Activated CD4-positive, CD25-positive, alpha-beta regulatory T cell treated with anti-CD3 and anti-CD28 coated beads, Interleukin-2, amount 50 U/mL, for 24 hours (primary cell): ENCODE measurements around the gene PCSK2.

Experiments used
- ATAC-seq, 2 donors: fragments of 150-1000 bp; cut with Tn5 transposase; one replicate each; pipeline ENCODE4 v1.10.0; 2021; ENCODE audit warnings: mild to moderate bottlenecking in 1 of 2, moderate library complexity in 1 of 2

PCSK2 gene

DNA sequence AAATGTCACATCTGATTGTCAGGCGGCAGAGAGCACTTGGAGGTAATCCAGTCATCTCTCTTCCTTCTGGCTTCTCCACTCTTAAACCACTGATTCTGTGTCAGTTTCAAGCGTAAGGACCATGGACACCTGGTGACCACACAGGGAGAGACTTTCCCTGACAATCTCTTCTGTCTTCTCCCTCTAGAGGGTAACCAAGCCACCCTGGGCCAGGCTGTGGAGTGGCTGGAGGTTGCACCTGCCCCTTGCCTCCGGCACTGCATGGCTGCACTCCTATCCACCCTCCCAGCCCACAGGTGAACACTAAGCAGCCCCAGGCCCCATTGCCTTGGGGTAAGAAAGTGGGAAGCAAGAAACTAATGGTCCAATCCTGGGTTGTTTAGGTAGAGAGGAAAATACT, 225.6 kb downstream of the PCSK2 start:
- ATAC-seq, result no peak

GRCh38 chr20:17453592-17453991, 226.8 kb downstream of the PCSK2 start:
- ATAC-seq, result no peak

DNA sequence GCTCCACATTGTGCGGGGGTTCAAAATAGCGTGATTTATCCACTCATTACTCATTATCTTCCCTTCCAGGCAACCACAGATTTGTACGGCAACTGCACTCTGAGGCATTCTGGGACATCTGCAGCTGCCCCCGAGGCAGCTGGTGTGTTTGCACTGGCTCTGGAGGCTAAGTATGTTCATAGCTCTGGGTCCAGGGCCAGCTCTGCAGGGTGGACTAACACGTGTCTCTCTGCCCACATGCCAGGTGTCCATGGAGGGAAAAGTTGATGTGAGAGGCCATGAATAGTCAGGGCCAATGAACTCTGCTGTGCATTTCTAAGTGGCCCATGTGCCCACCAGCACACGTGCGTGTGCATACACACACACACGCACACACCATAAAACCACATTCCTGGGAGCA, 229.4 kb downstream of the PCSK2 start:
- ATAC-seq, result no peak

DNA sequence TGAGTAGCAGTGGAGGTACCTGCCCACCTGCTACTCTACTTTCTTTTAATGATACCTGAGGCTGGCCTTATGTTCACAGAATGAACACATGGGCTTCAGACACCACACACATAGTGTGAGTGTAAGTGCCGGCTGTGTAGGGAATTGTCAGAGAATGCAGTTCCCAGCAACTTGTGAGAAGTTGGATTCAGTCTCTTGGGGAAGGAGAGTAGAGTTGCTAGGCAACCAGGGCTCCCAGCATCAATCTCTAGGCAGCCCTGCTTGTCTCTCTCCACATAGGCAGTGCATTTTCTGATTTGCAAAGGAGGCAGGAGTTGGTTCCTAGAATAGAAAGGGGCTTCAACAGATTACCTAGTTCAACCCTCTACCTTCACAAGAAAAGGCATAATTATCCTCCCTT, 230.2 kb downstream of the PCSK2 start:
- ATAC-seq, result no peak

- no peak for ATAC-seq
Measured at GRCh38 chr20:17457588-17458190, 230.8 kb downstream of the PCSK2 start.

DNA sequence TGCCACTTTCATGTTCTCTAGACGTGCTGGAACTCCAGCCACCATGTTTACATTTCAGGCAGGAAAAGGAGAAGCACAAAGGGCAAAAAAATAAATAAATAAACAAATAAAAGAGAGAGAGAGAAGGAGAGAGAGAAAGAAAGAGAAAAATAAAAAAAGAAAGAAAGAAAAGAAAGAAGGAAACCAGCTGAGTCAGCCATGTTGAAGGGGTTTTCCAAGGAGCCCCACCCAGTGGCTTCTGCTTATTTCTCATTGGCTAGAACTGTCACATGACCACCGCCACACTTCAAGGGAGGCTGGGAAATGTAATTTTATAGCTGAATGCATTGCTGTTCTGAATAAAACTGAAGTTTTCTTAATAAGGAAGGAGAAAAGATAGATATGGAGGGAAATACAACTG, 233.3 kb downstream of the PCSK2 start:
- ATAC-seq, result no peak

DNA sequence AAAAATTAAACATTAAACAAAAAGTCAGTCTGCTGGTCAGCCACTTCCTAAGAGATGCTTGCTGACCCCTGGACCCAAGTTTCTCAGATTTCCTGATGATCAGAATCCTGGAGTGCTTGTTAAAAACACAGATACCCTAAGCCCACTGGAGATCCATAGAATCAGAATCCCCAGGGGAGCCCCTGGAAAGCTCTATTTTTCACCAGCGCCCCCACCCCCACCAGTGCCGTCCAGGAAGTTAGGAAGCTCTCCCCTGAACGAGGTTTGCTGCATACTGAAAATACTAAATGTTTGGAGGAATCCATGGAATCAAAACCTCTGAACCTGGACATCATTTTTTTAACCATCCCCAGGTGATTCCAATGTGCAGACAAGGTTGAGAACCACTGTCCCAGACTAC, 235.1 kb downstream of the PCSK2 start:
- ATAC-seq, result no peak

GRCh38 chr20:17463711-17464110, 236.9 kb downstream of the PCSK2 start:
- no peak for ATAC-seq

DNA sequence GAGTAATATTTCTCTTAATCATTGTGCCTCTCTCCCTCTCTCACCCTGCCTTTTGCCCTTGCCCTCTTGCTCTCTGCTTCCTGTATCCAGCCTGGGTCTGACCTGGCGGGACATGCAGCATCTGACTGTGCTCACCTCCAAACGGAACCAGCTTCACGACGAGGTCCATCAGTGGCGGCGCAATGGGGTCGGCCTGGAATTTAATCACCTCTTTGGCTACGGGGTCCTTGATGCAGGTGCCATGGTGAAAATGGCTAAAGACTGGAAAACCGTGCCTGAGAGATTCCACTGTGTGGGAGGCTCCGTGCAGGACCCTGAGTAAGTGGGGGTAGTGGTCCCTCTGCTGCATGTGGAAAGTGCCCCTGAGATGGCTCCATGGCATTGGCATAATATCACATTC, 238.4 kb downstream of the PCSK2 start:
- ATAC-seq, result no peak

DNA sequence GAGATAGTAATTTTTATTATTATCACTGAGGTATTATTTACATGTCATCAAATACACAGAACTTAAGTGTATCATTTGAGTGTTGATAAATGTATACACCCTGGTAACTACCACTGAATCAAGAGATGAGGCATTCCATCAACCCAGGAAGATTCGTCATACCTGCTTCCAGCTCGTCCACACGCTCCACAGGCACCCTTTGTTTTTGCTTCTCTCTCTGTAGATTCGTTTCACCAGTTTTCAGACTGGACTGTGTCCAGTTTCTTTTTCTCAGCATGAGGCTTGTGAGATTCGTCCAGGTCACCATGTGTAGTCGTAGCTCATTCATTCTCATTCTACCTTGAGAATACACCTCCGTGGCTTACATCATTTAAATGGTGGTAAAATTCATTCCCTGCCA, 239.8 kb downstream of the PCSK2 start:
- no peak for ATAC-seq

DNA sequence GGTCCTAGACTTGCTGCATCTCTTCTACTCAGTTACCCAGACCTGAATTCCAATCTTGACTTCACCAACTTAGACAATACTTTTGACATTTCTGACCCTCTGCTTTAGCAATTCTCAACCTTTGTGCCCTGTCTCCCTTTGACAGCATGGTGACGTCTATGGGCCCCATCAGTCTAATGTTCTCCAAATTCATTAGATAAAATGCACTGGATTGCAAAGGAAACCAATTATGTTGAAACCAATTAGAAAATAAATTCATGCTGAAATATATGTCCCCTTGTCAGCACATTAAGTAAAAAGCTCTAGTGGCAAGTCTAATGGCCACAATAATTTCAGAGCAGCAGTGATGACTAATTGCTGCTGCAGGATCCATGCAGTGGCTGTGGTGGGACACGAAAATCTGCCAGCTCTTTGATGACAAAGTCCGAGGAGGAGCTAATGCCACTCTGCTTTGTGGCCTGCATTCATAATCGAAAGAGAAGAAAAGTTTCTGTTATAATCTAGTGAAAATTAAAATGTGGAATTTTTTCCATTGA, 240.3 kb downstream of the PCSK2 start:
- ATAC-seq, result no peak

DNA sequence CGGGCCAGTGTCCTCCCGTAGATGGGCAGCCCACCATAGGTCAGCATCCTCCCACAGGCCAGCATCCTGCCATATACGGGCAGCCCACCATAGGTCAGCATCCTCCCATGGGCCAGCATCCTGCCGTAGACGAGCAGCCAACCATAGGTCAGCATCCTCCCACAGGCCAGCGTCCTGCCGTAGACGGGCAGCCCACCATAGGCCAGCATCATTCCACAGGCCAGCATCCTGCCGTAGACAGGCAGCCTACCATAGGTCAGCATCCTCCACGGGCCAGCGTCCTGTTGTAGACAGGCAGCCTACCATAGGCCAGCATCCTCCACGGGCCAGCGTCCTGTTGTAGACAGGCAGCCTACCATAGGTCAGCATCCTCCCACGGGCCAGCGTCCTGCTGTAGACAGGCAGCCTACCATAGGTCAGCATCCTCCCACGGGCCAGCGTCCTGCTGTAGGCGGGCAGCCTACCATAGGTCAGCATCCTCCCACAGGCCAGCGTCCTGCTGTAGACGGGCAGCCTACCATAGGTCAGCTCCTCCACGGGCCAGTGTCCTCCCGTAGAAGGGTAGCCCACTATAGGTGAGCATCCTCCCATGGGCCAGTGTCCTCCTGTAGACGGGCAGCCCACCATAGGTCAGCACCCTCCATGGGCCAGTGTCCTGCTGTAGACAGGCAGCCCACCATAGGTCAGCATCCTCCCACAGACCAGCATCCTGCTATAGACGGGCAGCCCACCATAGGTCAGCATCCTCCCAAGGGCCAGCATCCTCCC, 241.4 kb downstream of the PCSK2 start:
- ATAC-seq, result no peak

GRCh38 chr20:17469246-17470030, 242.6 kb downstream of the PCSK2 start:
- no peak for ATAC-seq

DNA sequence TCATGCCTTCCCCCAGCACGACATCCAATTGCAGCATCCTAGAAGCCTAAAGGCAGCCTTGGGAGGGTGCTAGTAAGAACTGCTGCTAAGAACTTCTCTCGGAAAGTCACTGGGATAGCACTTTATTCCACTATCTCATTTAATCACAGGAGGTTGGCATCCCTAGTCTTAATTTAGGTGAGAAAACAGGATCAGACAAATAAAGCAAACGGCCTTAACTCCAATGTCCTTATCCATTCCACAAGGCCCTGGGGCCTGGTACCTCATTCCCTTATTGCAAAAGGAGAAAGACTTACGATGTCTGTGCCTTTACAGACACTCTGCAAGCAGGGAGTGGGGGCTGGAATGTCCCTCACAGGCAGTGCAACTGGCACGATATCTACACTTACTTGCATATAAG, 243.7 kb downstream of the PCSK2 start:
- ATAC-seq, result no peak

GRCh38 chr20:17470973-17471372, 244.1 kb downstream of the PCSK2 start:
- ATAC-seq, result no peak

DNA sequence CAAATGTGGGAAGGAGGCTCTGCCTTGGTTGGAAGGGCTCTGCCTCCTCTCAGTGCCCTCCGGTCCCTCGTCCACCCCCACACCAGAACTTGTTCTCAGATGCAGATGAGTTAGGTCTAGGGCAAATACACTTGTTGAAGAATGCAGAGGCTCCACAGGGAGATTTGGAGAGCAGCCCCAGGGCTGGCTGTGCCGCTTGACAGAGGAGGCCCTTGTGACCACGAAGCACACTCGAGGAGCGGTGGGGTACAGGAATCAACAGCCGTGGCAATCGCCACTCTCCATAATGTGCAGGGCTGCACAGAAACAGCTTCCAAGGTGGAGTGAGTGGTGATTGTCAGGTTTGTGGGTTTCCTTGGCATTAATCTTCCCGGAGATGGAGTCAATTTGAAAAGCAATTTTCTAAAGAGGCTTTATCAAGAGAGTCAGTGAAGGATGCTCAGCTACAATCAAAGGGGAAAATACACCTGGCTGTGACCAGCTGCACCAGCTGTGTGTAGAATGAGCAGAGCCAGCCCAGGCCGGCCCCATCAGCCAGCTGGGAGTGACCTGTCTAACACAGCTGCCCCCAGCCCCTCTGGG, 244.9 kb downstream of the PCSK2 start:
- ATAC-seq, result no peak

DNA sequence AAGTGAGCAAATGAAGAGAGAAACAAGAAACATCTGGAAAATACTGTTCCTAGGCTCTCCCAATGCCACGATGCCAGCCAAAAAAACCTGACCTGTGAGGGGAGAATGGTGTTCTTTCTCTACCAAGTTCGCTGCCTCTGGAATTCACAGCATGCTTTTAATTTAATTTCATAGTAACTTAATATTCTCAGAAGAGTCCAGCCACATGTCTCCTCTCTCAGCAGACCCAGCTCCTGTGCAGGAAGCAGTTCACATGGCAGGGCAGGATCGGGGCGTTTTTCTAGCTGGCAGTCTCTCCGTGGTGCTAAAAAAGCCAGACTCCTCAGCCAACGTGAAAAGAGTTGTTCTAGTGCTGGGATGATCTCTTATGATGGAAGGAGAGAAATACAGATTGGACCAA, 246.8 kb downstream of the PCSK2 start:
- ATAC-seq, result no peak

DNA sequence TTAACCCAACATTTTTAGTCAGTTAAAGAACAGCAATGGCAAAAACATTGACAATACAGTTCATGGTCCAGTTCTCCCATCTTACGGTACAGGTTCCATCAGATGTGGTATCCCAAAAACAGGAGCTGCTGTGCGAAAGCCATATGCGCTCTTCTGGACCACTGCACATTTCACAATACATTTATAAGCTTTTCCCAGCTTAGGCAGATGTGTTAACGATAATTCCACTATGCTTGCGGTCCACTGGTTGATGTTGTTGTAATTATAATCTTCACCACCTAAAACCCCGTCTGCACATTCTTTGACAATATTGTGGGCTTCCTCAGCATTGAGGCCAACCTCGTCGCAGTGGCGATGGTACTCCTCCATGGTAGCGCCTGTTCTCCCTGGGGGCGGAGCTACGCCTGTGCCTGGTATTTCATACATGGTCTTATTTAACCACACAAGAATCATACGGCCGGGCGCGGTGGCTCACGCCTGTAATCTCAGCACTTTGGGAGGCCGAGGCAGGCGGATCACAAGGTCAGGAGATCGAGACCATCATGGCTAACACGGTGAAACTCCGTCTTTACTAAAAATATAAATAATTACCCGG, 252.3 kb downstream of the PCSK2 start:
- ATAC-seq, result no peak

DNA sequence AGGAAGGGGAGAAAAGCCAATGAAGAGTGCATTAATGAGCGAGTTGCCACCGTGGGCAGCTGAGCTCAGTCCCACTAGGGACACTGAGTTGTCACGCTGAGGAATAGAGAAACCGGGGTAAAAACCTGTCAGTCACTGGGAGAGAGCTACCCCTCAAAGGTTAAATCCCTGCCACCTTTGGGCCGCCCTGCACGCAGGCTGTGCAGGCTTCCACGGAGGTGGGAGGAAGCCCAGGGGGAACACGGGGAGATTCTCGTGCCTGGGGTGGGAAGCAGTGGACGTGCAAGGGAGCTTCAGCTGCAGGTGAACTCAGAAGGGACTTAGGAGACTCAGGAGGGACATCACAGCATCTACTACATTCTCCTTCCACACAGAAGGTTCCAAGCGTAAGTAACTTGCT, 253.9 kb downstream of the PCSK2 start:
- no peak for ATAC-seq

- no peak for ATAC-seq
Measured at GRCh38 chr20:17481661-17482060, 254.8 kb downstream of the PCSK2 start.

DNA sequence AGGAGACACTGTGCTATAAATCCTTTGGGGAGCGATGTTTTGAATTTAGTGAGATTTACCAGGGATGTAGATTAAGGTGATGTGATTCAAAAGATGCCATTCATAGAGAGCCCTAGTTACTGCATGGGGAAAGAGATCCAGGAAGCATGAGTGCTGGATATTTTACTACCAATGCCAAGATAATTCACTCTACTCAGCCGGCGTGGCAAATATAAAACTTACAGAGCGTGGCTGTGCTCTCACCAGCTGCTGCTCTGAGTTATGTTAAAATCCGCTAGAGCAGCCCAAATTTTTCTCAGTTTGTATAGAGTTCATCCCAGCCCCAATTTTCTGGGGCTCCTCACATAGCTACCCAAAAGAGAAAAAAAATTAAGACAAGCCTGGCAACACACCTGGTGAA, 255.7 kb downstream of the PCSK2 start:
- no peak for ATAC-seq

DNA sequence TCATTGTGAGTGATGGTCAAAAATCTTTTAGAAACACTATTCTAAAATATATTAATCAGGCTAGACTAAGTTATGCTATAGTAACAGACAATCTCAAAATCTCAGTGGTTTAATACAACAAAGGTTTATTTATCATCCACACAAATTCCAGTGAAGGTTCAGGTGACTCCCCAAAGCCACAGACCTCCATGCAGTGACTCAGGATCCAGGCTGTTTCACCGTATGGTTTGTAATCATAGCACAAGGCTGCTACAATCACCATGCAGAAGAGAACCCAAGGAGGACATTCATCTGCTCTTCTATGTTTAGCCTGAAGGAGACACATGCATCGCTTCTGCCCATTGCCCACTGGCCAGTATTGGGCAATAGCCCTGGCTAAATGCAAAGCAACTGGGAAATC, 258.2 kb downstream of the PCSK2 start:
- ATAC-seq, result no peak
